HCT116 (cell line): Measurements from ENCODE around the gene EGLN3. TPM values are rescaled to one million over a fixed set of nuclear protein-coding genes. Genes with fewer than 3 reads are reported as not detected.

ENCODE experiments used
- ATAC-seq: fragments of 200-7000 bp; cut with Tn5 transposase; 2 replicates; pipeline ENCODE4 v1.9.1; 2020; ENCODE audit warnings: mild to moderate bottlenecking, moderate library complexity
- BruUV-seq: library from RNA; stranded (reverse); fragments of 400-500 nt; replicated peaks from 2 replicates; lab custom pipeline; 2021; lab: Mats Ljungman, UMichigan
- CTCF ChIA-PET: fragments of 300-600 bp; sonication (Branson Sonifier 250); formaldehyde crosslinking; loops from one replicate; lab custom pipeline; 2021; ENCODE audit warnings: antibody characterized with exemption; lab: Charles Lee
- POLR2A ChIA-PET: fragments of 300-600, 350-600 bp; sonication (Branson Sonifier 250); formaldehyde crosslinking; loops from one replicate; lab custom pipeline; 2021; ENCODE audit warnings: antibody characterized with exemption; lab: Charles Lee
- RAD21 ChIA-PET, 2 experiments: fragments of 300-600 bp; sonication (Branson Sonifier 250); formaldehyde crosslinking; loops; one replicate each; lab custom pipeline; 2023; ENCODE audit warnings: low total read pairs in 2 of 2; ENCODE audit not compliant: uncharacterized antibody in 2 of 2, unreplicated experiment in 2 of 2, low non-redundant PET in 1 of 2; lab: Charles Lee
- DNase-seq: peaks from one replicate; pipeline ENCODE4 v3.0.0-alpha.2; 2010; ENCODE audit warnings: low read depth, low spot score
- H2AFZ ChIP-seq: fragments of 200-600 bp; shearing (Covaris generic), sonication (generic); 2 replicates; pipeline ENCODE4 v1.6.1; 2017; ENCODE audit warnings: low read depth, mixed run types, mixed read lengths, antibody characterized with exemption, low read length; ENCODE audit not compliant: poor library complexity, severe bottlenecking
- H3K27ac ChIP-seq: 2 replicates; pipeline ENCODE4 v1.5.1; 2012; ENCODE audit warnings: low read depth, low read length
- H3K27me3 ChIP-seq: fragments of 200-600 bp; sonication (generic); 2 replicates; pipeline ENCODE4 v1.6.1; 2016; ENCODE audit warnings: mixed run types, low read length, mixed read lengths; ENCODE audit not compliant: insufficient read depth
- H3K36me3 ChIP-seq, 2 experiments: fragments of 200-500 bp in 1 of 2; fragments of 200-600 bp in 1 of 2; sonication (Bioruptor generic) in 1 of 2; sonication (generic) in 1 of 2; 2 replicates each; pipeline versions ENCODE4 v1.5.1 to v1.6.1; 2014 to 2016; ENCODE audit warnings: low read length in 2 of 2, inconsistent platforms in 1 of 2, mixed read lengths in 1 of 2, mixed run types in 1 of 2; ENCODE audit not compliant: insufficient read depth in 2 of 2, control insufficient read depth in 1 of 2
- H3K4me1 ChIP-seq, 2 experiments: fragments of 200-600 bp in 1 of 2; sonication (generic) in 1 of 2; 2 replicates each; pipeline versions ENCODE4 v1.5.1 to v1.6.1; 2012 to 2017; ENCODE audit warnings: low read length in 2 of 2, inconsistent platforms in 1 of 2, mild to moderate bottlenecking in 1 of 2, mixed read lengths in 1 of 2, mixed run types in 1 of 2, moderate library complexity in 1 of 2; ENCODE audit not compliant: insufficient read depth in 2 of 2, control insufficient read depth in 1 of 2
- H3K4me2 ChIP-seq: fragments of 200-600 bp; sonication (generic); 2 replicates; pipeline ENCODE4 v1.6.1; 2017; ENCODE audit warnings: mixed run types, low read length, mixed read lengths
- H3K4me3 ChIP-seq, 2 experiments: fragments of 200-600 bp in 1 of 2; sonication (generic) in 1 of 2; replicated peaks in 1 of 2; 2 replicates each; pipeline ENCODE4 v1.5.1; 2011 to 2016; ENCODE audit warnings: low read length in 2 of 2, control low read depth in 1 of 2, low read depth in 1 of 2, mild to moderate bottlenecking in 1 of 2, mixed read lengths in 1 of 2, mixed run types in 1 of 2
- H3K79me2 ChIP-seq: fragments of 200-600 bp; sonication (generic); 2 replicates; pipeline ENCODE4 v1.6.1; 2017; ENCODE audit warnings: mild to moderate bottlenecking, mixed run types, low read length, moderate library complexity, mixed read lengths; ENCODE audit not compliant: insufficient read depth
- H3K9ac ChIP-seq: fragments of 200-600 bp; sonication (generic); 2 replicates; pipeline ENCODE4 v1.6.1; 2016; ENCODE audit warnings: low read length, mixed read lengths
- H3K9me2 ChIP-seq: fragments of 200-600 bp; sonication (generic), shearing (Covaris generic); 2 replicates; pipeline ENCODE4 v1.6.1; 2017; ENCODE audit warnings: mixed run types, mild to moderate bottlenecking, moderate library complexity; ENCODE audit not compliant: insufficient read depth
- H3K9me3 ChIP-seq, 2 experiments: fragments of 200-500 bp in 1 of 2; fragments of 200-600 bp in 1 of 2; sonication (Bioruptor generic) in 1 of 2; sonication (generic) in 1 of 2; 2 replicates each; pipeline ENCODE4 v1.6.1; 2014 to 2017; ENCODE audit warnings: low read length in 2 of 2, mixed read lengths in 2 of 2, inconsistent platforms in 1 of 2, low read depth in 1 of 2, mild to moderate bottlenecking in 1 of 2, mixed run types in 1 of 2, moderate library complexity in 1 of 2; ENCODE audit not compliant: control insufficient read depth in 1 of 2, insufficient read depth in 1 of 2
- H4K20me1 ChIP-seq: fragments of 200-600 bp; sonication (generic), shearing (Covaris generic); 2 replicates; pipeline ENCODE4 v1.6.1; 2017; ENCODE audit warnings: mixed run types, mild to moderate bottlenecking, moderate library complexity; ENCODE audit not compliant: insufficient read depth
- CEBPB ChIP-seq: IDR thresholded peaks from 2 replicates; pipeline ENCODE4 v1.6.1; 2012; ENCODE audit warnings: low read depth
- CTCF ChIP-seq, 3 experiments: fragments of 200-600 bp in 1 of 3; sonication (generic) in 1 of 3; IDR thresholded peaks in 2 of 3; conservative IDR thresholded peaks in 1 of 3; 2 replicates each; pipeline ENCODE4 v1.5.1; 2012 to 2017; ENCODE audit warnings: low read depth in 2 of 3, low read length in 2 of 3, antibody characterized with exemption in 1 of 3, borderline replicate concordance in 1 of 3, control low read depth in 1 of 3, mild to moderate bottlenecking in 1 of 3, mixed read lengths in 1 of 3, mixed run types in 1 of 3, moderate library complexity in 1 of 3; ENCODE audit not compliant: insufficient read depth in 1 of 3
- FOSL1 ChIP-seq: IDR thresholded peaks from 2 replicates; pipeline ENCODE4 v1.6.1; 2012; ENCODE audit warnings: low read depth
- intact Hi-C: fragments of 100-400 bp; cut with micrococcal nuclease; formaldehyde crosslinking; loops from 2 replicates; pipeline ENCODE4 v1.10.0; 2022
- total RNA-seq: library from RNA; stranded (reverse); gene quantifications from one replicate; pipeline ENCODE4 v1.2.1, GENCODE V29; 2021; ENCODE audit not compliant: unreplicated experiment

Gene EGLN3
- total RNA-seq, 1 experiment from 2014 or later = 13.6 TPM

DNA sequence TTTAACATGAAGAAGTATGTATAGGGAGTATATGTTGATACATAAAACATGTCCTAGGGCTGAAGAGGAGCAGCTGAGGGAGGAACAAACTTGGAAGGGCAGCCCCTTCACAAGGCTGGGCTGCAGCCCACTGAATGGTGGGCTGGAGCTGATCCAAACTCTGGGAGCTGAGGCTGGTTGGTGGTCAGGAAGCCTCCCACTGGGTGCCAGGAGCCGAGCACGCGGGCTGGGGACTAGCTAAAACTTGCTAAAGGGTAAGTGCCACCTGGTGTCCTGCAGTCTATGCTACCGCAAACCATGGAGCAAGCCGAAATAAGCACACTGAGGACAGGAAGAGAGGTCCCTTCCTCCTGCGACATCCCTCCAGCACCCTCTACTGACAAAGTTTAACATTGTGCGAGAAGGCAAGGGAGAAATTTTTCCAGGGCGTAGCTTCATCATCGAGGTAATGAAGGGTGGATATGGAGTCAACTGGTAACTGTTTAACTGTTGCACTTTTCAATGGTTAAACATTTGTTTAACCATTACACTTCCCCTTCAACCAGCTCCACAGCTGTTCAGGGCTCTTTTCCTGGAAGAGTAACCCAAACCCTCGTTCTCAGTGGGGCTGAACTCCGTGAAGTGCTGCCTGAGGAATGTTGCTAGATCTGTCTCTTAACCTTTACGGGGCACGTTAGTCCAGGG is 42.2 kb downstream of the EGLN3 start:
- Histone ChIP-seq H3K36me3 (no peaks in the 10 kb centered on the region), H3K27ac (no peak overlapping the region), H3K4me1 (no peaks in the 10 kb centered on the region), H3K9me3 (no peaks in the 10 kb centered on the region), H2AFZ (no peak overlapping the region), H3K27me3 (no peaks in the 10 kb centered on the region)
- intact Hi-C loops = no loop called here
- TF ChIP-seq CTCF (IDR thresholded peaks at IDR 0.05 in 2 of 3, conservative IDR thresholded peaks at IDR 0.05 in 1 of 3; ENCODE audit: borderline replicate concordance in 1 of 3, insufficient read depth in 1 of 3, low read depth in 2 of 3, low read length in 2 of 3) = 0 out of 6 replicates have a peak, but pooled peaks of 1 of the 3 experiments have one; percentile 25
- no peak for TF ChIP-seq FOSL1
- TF ChIP-seq, all 23 proteins: peak for 1
- ATAC-seq (no peak), DNase-seq (no peak)
- no peak overlapping the region for H3K4me2 ChIP-seq
- RAD21 ChIA-PET = no interaction called here
- BruUV-seq = no TSS peak
- H3K9ac ChIP-seq = no peak overlapping the region
- CTCF ChIA-PET = interaction anchor here (0.9 to 1.8 kb wide), 2 partner anchors 33 to 190 kb away, joined by 3 to 6 read pairs; no protein-coding TSS in a partner anchor
- POLR2A ChIA-PET = no interaction called here
- H3K4me3 ChIP-seq = no peak overlapping the region
- H4K20me1 ChIP-seq = no peaks in the 10 kb centered on the region
- no peaks in the 10 kb centered on the region for H3K79me2 ChIP-seq
- no peaks in the 10 kb centered on the region for H3K9me2 ChIP-seq

DNA sequence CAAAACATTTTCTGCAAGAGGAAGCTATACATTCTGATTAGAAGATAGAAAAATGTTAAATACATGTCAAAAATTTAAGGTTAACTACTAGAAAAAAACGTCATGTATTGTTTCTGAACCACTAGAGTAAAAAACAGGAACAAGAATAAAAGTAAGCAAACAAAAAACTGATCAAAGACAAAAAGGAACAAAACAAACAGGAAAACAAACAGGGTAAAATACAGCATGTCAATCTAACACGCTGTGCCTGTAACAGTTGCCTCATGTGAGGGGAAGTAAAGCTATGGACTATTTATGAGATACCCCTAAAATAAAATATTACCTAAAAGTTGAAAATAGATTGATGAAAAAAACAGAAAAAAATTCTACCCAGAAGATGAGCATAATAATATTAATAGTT is 43.9 kb downstream of the EGLN3 start:
- POLR2A ChIA-PET = no interaction called here
- H3K79me2 ChIP-seq = no peaks in the 10 kb centered on the region
- no peaks in the 10 kb centered on the region for H4K20me1 ChIP-seq
- CTCF ChIA-PET = no interaction called here
- TF ChIP-seq CEBPB (no peak), FOSL1 (no peak)
- H2AFZ ChIP-seq = no peak overlapping the region
- RAD21 ChIA-PET = no interaction called here
- H3K27me3 ChIP-seq = no peaks in the 10 kb centered on the region
- no peaks in the 10 kb centered on the region for H3K9me3 ChIP-seq
- ATAC-seq (no peak), DNase-seq (no peak)
- H3K27ac ChIP-seq = no peak overlapping the region
- BruUV-seq = no TSS peak
- no peak overlapping the region for H3K4me3 ChIP-seq
- H3K9ac ChIP-seq = no peak overlapping the region
- H3K36me3 ChIP-seq = no peaks in the 10 kb centered on the region
- H3K4me2 ChIP-seq = no peak overlapping the region
- intact Hi-C loops = no loop called here
- H3K4me1 ChIP-seq = no peaks in the 10 kb centered on the region
- no peaks in the 10 kb centered on the region for H3K9me2 ChIP-seq
